Caco-2 (cell line): ENCODE results near the gene CCNI2. TPM values are rescaled to one million over a fixed set of nuclear protein-coding genes. Genes with fewer than 3 reads are reported as not detected.

ENCODE experiments used
- BruUV-seq: library from RNA; stranded (reverse); fragments of 400-500 nt; replicated peaks from 2 replicates; lab custom pipeline; 2021; lab: Mats Ljungman, UMichigan
- CTCF ChIA-PET: fragments of 300-600 bp; sonication (Branson Sonifier 250); formaldehyde crosslinking; loops from one replicate; lab custom pipeline; 2022; ENCODE audit warnings: antibody characterized with exemption; lab: Charles Lee
- POLR2A ChIA-PET: fragments of 300-600 bp; sonication (Branson Sonifier 250); formaldehyde crosslinking; loops from one replicate; lab custom pipeline; 2022; ENCODE audit warnings: antibody characterized with exemption; lab: Charles Lee
- DNase-seq, 2 experiments: peaks; one replicate each; pipeline versions ENCODE4 v3.0.0 to v3.0.0-alpha.2; 2020 to 2022
- H3K27me3 ChIP-seq: replicated peaks from 2 replicates; pipeline ENCODE4 v1.6.0; 2011; ENCODE audit warnings: low read length; ENCODE audit not compliant: control insufficient read depth, insufficient read depth
- H3K36me3 ChIP-seq: 2 replicates; pipeline ENCODE4 v1.5.1; 2011; ENCODE audit warnings: low read length; ENCODE audit not compliant: control insufficient read depth, insufficient read depth
- H3K4me1 ChIP-seq: fragments of 250-450 bp; sonication (Bioruptor Pico); 2 replicates; pipeline ENCODE4 v1.5.1; 2020; ENCODE audit warnings: mild to moderate bottlenecking
- H3K4me3 ChIP-seq: 2 replicates; pipeline ENCODE4 v1.5.1; 2011; ENCODE audit warnings: low read depth, mild to moderate bottlenecking, control low read depth, low read length
- H3K9me3 ChIP-seq: fragments of 250-450 bp; sonication (Bioruptor Pico); 2 replicates; pipeline ENCODE4 v1.5.1; 2020; ENCODE audit warnings: mild to moderate bottlenecking, moderate library complexity
- H3K27ac Mint-ChIP-seq: one replicate; pipeline ENCODE4 v1.8.0; 2022; ENCODE audit warnings: mixed read lengths; ENCODE audit not compliant: unreplicated experiment
- H3K27me3 Mint-ChIP-seq: one replicate; pipeline ENCODE4 v1.8.0; 2022; ENCODE audit warnings: mixed read lengths; ENCODE audit not compliant: insufficient read depth, unreplicated experiment
- H3K36me3 Mint-ChIP-seq: one replicate; pipeline ENCODE4 v1.8.0; 2022; ENCODE audit warnings: mild to moderate bottlenecking, mixed read lengths; ENCODE audit not compliant: insufficient read depth, unreplicated experiment
- H3K4me1 Mint-ChIP-seq: one replicate; pipeline ENCODE4 v1.8.0; 2022; ENCODE audit warnings: low read depth, mixed read lengths; ENCODE audit not compliant: unreplicated experiment
- H3K4me3 Mint-ChIP-seq: one replicate; pipeline ENCODE4 v1.8.0; 2022; ENCODE audit warnings: mild to moderate bottlenecking, moderate library complexity, mixed read lengths; ENCODE audit not compliant: unreplicated experiment
- H3K9me3 Mint-ChIP-seq: one replicate; pipeline ENCODE4 v1.8.0; 2022; ENCODE audit warnings: mixed read lengths; ENCODE audit not compliant: unreplicated experiment
- intact Hi-C: fragments of 100-400 bp; cut with micrococcal nuclease; formaldehyde crosslinking; loops from one replicate; pipeline ENCODE4 v1.10.0; 2022; ENCODE audit not compliant: unreplicated experiment
- total RNA-seq: library from RNA; stranded (reverse); gene quantifications from 2 replicates; pipeline ENCODE4 v1.2.3, GENCODE V29; 2022
- TF ChIP-seq, protein P1 (sequence below), 2 experiments: fragments of 200-600 bp in 1 of 2; IDR thresholded peaks; 1 replicate in 1 of 2; 2 replicates in 1 of 2; pipeline versions ENCODE4 v1.5.1 to v1.8.0; 2011 to 2022; ENCODE audit warnings: antibody characterized with exemption in 1 of 2, control low read depth in 1 of 2, inconsistent platforms in 1 of 2, low read depth in 1 of 2, low read length in 1 of 2, mild to moderate bottlenecking in 1 of 2, moderate library complexity in 1 of 2; ENCODE audit not compliant: insufficient read depth in 1 of 2, severe bottlenecking in 1 of 2, unreplicated experiment in 1 of 2

Gene CCNI2
- total RNA-seq, 1 experiment from 2014 or later: 0.18 TPM

DNA sequence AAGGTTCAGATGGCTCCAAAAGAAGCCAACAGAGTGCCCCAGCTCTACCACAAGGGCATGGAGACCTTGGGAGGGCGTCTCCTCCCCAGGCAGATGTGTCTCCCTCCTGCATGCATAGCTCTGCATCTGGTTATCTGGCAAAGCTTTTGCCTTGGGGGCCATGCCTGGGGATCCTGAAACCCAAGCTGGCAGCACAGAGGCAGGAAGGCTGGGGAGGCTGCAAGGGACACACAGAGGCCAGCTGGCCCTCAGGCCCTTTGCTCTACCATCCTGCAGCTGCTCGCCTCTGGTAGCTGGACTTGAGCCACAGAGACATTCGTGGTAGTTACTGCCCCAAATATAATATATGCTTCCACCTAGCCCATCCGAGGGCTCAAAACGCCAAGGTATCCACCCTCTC lies 25.9 kb downstream of the CCNI2 start:
- Histone ChIP-seq H3K36me3 (no peaks in the 10 kb centered on the region), H3K27me3 (no peaks in the 10 kb centered on the region), H3K4me3 (no peak overlapping the region), H3K4me1 (peaks cover 41% of the 10 kb centered on the region), H3K9me3 (no peaks in the 10 kb centered on the region)
- peaks cover 19% of the 10 kb centered on the region for H3K4me1 Mint-ChIP-seq
- TF ChIP-seq, protein P1, sequence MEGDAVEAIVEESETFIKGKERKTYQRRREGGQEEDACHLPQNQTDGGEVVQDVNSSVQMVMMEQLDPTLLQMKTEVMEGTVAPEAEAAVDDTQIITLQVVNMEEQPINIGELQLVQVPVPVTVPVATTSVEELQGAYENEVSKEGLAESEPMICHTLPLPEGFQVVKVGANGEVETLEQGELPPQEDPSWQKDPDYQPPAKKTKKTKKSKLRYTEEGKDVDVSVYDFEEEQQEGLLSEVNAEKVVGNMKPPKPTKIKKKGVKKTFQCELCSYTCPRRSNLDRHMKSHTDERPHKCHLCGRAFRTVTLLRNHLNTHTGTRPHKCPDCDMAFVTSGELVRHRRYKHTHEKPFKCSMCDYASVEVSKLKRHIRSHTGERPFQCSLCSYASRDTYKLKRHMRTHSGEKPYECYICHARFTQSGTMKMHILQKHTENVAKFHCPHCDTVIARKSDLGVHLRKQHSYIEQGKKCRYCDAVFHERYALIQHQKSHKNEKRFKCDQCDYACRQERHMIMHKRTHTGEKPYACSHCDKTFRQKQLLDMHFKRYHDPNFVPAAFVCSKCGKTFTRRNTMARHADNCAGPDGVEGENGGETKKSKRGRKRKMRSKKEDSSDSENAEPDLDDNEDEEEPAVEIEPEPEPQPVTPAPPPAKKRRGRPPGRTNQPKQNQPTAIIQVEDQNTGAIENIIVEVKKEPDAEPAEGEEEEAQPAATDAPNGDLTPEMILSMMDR (IDR thresholded peaks at IDR 0.05; ENCODE audit: insufficient read depth in 1 of 2, low read depth in 1 of 2, low read length in 1 of 2, severe bottlenecking in 1 of 2, unreplicated experiment in 1 of 2): no peak
- DNase-seq: no peak
- H3K27ac Mint-ChIP-seq: no peak overlapping the region
- no peaks in the 10 kb centered on the region for H3K36me3 Mint-ChIP-seq
- intact Hi-C loops: no loop called here
- H3K27me3 Mint-ChIP-seq: no peaks in the 10 kb centered on the region
- POLR2A ChIA-PET: no interaction called here
- CTCF ChIA-PET: no interaction called here
- no peaks in the 10 kb centered on the region for H3K9me3 Mint-ChIP-seq
- H3K4me3 Mint-ChIP-seq: no peak overlapping the region
- no TSS peak for BruUV-seq

DNA sequence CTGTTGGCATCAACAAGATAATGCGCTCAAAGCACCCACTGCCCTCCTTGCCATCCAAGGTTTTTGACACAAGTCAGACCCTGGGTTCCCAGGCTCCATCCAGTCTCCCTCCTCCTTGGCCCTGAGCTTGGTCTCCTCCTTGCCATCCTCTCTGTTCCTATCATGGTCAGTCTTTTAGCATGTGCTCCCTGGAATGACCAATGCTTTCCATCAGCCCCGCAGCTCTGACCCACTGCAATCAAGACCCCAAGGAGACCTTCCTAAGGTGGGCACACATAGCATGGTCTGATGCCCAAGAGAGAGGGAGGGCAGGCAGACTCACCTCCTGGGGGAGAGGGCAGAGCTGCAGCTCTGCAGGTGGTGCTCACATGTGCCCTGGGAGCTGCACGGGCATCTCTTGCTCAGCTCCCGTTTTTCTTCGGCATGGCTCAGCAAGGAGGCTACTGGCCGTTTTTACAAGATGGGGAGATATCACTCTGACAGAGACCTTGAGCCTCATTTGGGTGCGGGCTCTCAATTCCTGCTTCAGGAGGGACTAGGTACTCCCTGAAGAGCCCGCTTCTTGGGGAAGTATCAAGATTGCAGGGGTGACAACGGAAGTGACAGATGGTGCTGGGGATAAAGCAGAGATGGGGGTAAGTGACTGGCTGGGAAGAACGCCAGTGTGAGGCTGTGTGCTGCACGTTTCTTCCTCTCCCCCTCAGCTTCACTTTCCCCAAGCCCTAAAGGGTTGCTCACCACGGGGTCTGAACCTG lies 26.6 kb downstream of the CCNI2 start:
- Mint-ChIP-seq H3K9me3 (no peaks in the 10 kb centered on the region), H3K4me1 (peaks cover 25% of the 10 kb centered on the region), H3K27me3 (no peaks in the 10 kb centered on the region), H3K4me3 (no peak overlapping the region), H3K27ac (no peak overlapping the region), H3K36me3 (peaks cover 1% of the 10 kb centered on the region)
- BruUV-seq: no TSS peak
- Histone ChIP-seq H3K4me3 (no peak overlapping the region), H3K4me1 (peaks cover 43% of the 10 kb centered on the region), H3K9me3 (no peaks in the 10 kb centered on the region), H3K36me3 (no peaks in the 10 kb centered on the region), H3K27me3 (no peaks in the 10 kb centered on the region)
- intact Hi-C loops: no loop called here
- ChIA-PET POLR2A (no interaction called here), CTCF (no interaction called here)
- TF ChIP-seq, protein P1 (IDR thresholded peaks at IDR 0.05; ENCODE audit: insufficient read depth in 1 of 2, low read depth in 1 of 2, low read length in 1 of 2, severe bottlenecking in 1 of 2, unreplicated experiment in 1 of 2): no peak
- DNase-seq: no peak

DNA sequence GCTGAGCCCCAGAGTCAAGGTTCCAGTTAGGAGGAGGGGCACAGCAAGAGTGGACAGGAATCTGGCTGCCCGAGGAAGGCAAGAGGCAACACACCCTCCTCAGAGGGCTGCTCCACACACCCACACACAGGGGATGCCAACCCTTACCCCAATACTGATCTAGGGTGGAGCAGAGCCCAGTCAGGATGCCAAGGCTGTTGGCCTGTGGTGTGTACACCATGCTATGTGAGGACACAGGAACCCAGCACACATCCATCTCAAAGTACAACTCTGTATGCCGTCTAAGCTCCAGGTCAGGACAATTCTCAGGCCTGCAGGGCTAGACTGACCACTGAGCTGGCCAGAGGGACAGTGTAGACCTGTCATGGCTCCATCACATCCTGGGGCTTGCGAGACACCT lies 27.2 kb downstream of the CCNI2 start:
- TF ChIP-seq, protein P1 (IDR thresholded peaks at IDR 0.05; ENCODE audit: insufficient read depth in 1 of 2, low read depth in 1 of 2, low read length in 1 of 2, severe bottlenecking in 1 of 2, unreplicated experiment in 1 of 2): no peak
- CTCF ChIA-PET: interaction anchor here (2.7 kb wide), 1 partner anchor 19 kb away, joined by 9 read pairs; no protein-coding TSS in a partner anchor
- no peaks in the 10 kb centered on the region for H3K27me3 Mint-ChIP-seq
- no peak for DNase-seq
- peaks cover 5% of the 10 kb centered on the region for H3K36me3 Mint-ChIP-seq
- intact Hi-C loops: no loop called here
- no peaks in the 10 kb centered on the region for H3K36me3 ChIP-seq
- H3K4me1 Mint-ChIP-seq: peaks cover 26% of the 10 kb centered on the region
- no peaks in the 10 kb centered on the region for H3K9me3 ChIP-seq
- H3K27me3 ChIP-seq: no peaks in the 10 kb centered on the region
- no peaks in the 10 kb centered on the region for H3K9me3 Mint-ChIP-seq
- H3K4me3 Mint-ChIP-seq: no peak overlapping the region
- BruUV-seq: no TSS peak
- peaks cover 43% of the 10 kb centered on the region for H3K4me1 ChIP-seq
- H3K27ac Mint-ChIP-seq: no peak overlapping the region
- POLR2A ChIA-PET: no interaction called here
- no peak overlapping the region for H3K4me3 ChIP-seq
